ENCODE results near the gene MC5R.

MC5R gene

DNA sequence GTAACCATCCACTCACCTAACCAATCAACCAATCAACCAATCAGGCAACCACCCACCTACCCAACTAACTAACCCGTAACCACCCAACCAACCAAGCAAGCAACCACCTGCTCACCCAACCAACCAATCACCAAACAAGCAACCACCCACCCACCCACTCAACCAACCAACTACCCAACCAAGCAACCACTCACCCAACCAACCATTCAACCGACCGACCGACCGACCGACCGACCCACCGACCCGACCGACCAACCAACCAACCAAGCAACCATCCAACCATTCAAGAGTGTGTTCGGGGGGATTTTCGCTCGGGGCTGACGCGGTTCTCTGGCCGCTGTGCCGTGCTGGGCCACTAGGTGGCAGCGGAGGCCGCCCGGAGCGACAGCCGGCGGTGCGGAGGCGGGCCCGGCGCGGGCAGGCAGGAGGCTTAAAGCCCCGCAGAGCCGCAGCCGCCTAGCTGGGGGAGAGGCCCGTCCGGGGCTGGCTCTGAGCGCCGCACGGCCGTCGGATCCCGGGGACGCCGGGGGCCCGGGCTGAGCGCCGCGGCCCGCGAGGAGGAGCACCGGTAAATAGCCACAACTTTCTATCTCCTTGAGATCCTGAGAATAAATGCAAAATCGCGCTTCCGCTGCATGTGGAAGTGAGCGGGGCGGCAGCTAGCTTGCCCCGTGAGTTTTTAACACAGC, at the start of gene MC5R:
TSS of gene MC5R (plus strand) at position 443 of the 689 bp plus-strand sequence. CDS start 1,617 bp downstream, outside the sequence.
- peak; percentile 39 for DNase-seq (ENCODE audit: low read depth)

GRCh38 chr18:13775058-13775457, 48.9 kb upstream of the MC5R start:
- DNase-seq (ENCODE audit: low read depth), result no peak

GRCh38 chr18:13791181-13791580, 32.8 kb upstream of the MC5R start:
- DNase-seq (ENCODE audit: low read depth), result no peak

- DNase-seq (ENCODE audit: low read depth), result no peak
Observed at GRCh38 chr18:13793819-13794218, 30.1 kb upstream of the MC5R start.

- no peak for DNase-seq (ENCODE audit: low read depth)
Observed at GRCh38 chr18:13796515-13796914, 27.4 kb upstream of the MC5R start.

DNA sequence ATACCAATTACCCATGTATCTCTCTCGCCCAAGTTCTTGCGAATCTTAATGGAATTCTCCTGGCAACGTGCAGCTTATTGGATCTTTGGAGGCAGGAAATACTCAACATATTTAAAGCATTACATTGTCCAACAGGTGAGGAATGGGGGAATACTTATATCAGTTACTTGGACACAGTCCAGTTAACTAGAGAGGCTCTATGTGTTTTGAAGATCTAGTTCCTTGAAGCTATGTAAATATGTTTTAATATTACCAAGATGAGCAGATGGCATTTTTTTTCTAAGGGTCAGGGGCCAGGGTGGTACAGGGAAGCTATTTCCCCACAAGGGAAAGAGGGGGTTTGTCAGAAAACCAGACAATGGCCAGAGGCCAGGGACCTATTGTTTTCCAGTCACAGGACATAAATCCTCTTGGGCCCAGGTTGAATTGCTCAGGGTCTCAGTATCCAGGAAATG, 26.8 kb upstream of the MC5R start:
- no peak for DNase-seq (ENCODE audit: low read depth)

- DNase-seq (ENCODE audit: low read depth), result no peak
Observed at GRCh38 chr18:13799396-13799795, 24.6 kb upstream of the MC5R start.

DNA sequence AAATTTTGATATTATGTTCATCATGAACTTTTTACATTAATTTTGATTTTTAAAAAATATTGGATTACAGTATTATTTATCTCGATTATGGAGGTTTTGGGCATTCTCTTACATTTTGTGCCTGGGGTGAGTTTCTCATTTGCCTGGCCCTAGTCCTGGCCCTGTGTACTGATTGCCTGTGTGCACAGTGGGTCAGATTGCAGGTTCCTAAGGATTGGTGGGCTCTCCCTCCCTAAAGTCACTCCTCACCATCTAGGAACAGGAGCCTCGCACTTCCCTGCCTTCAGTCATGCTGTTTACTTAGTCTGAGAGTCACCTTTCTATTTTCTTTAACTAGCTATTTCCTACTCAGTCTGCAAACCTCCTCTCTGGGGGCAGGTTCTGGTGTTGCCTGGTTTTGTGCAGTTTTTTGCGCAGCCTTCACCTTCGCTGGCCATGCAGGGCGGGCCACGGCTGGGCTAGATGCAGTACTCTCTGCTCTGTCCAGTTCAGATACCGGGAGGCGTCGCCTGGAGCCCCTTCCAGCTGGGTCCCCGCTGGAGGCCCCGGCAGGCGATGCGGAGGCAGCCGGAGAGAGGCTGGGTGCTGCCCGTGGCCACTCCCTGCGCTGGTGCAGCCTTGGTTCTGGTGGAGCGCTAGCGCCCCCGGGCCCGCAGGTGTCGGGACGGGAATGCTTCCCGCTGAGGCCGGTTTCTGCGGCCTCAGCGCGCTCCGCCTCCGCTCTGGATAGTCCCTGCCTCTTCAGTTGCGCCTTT, 23.3 kb upstream of the MC5R start:
- peak; percentile 25 for DNase-seq (ENCODE audit: low read depth)

DNA sequence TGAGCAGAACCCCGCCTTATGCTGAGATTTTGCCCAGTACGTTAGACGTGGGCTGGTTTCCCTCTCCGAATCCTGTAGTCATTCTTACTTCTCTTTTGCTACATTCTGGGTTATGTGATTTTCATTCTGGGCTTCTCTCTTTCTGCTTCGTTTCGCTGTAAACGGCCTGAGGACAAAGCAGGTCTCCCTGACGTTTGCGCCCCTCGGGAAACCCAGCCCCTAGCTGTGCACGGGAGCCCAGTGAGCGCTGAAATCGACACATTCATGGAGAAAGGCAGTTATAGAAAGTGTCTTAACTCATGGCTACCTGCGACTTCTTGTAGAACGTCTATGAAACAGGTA, 22.7 kb upstream of the MC5R start:
- DNase-seq (ENCODE audit: low read depth), result no peak

DNA sequence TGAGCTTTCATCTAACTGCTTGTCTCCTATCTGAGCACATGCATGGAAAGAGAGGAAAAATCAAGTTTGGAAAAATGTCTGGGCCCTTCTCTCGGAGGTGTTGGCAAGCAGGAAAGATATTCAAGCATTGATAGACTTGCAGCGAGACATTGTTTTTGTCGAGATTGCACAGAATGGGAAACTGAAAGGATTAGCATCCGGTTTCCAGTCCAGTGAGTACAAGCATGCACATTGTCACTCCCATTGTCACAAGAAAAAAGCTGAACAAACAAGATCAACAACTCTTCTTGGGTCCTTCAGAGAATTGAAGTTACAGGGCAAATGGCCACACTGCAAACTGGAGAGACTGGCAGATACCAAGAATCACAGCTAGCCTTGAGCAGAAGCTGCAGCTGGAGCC, 19.6 kb upstream of the MC5R start:
- DNase-seq (ENCODE audit: low read depth), result no peak

DNA sequence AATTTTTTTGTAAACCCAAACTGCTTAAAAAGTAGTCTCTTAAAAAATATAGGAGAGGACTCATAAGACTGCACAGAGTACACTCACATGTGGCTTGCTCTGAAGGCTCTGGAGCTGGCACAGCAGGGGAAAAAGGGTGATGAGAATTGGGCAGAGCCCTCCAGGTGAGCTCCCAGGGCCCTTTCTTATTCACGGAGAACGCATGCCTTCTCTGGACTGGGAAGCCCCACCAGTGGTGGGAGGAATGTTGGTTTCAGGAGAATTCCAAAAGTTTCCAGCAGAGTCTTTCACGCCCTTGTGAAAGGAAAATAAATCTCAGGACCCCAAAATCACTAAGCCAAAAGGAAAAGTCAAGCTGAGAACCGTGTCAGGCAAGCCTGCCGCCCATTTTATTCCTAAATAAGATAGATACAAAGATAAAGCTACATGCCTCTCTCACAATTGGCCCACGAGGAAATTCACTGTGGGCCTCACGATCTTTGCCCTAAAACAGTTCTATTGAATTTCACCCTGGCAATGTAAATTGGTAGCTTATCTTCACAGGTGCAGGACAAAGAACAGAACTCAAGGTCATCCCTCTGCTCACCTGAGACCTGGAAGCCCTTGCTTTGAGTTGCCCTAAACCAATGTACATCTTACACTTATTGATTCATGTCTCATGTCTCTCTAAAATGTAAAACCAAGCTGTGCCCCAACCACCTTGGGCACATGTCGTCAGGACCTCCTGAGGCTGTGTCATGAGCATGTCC, 15.5 kb upstream of the MC5R start:
- DNase-seq (ENCODE audit: low read depth), result no peak

DNA sequence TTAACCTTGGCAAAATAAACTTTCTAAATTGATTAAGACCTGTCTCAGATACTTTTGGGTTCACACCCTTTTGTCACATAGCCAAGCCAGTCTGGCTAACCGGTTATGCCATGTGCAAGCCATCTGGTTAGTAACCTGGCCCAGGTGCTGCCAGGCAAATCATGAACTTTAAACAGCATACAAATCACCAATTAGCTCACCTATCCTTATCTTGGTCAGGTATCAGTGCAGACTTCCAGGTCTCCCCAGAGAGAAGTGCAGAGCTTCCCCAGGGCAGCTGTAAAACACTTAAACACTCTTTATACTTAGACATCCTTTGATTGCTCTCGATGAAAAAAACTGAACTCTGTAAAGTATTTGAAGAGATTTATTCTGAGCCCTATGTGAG, 14.9 kb upstream of the MC5R start:
- DNase-seq (ENCODE audit: low read depth), result no peak

DNA sequence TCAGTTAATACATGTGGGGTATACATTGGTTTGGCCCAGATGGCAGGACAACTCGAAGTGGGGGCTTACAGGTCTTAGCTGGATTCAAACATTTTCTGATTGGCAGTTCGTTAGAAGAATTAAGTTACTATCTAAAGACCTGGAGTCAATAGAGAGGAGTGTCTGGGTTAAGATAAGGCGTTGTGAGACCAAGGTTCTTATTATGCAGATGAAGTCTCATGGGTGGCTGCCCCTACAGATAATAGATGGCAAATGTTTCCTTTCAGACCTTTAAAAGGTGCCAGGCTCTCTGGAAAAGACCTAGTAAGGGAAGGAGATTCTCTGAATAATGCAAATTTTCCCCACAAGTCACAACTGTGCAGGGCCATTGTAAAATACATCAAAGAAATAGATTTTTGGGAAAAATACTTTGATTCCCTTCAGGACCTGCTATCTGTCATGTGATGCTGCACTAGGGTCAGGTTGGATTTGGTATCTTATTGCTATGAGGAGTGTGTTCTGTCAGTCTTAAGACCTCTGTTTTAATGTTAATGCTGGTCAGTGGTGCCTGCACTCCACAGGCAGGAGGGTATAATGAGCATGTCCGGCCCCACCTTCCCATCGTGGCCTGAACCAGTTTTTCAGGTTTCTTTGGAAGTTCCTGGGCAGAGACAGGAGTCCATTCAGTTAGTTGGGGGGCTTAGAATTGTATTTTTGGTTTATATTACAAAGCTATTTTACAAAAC, 14.3 kb upstream of the MC5R start:
- no peak for DNase-seq (ENCODE audit: low read depth)

DNA sequence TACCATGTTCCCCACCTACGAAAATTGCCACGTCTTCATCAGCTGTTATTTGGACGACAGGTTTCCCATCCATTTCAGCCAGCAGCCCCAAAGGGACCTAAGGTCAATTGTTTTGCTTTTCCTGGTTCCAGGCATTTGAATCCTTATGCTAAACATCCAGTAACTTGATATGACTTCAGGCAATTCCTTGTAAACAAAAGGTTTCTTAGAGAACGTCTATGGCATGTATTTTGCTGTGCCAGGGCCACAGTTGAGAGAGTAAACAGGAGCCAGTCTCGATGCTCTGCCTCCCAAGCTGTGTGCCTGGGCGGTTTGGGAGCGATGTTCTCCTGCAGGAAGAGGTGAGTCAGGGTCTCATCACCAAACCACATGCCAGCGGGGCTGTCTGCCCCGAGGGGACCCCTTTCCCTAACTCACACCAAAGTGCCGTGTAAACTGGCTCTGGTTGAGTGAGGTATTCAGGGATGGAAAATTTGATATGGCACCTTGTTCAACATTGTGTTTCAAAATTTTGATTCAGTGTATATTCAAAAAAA, 12.9 kb upstream of the MC5R start:
- no peak for DNase-seq (ENCODE audit: low read depth)

GRCh38 chr18:13811993-13812392, 12.0 kb upstream of the MC5R start:
- DNase-seq (ENCODE audit: low read depth), result no peak

- peak; percentile 60 for DNase-seq (ENCODE audit: low read depth)
Observed at GRCh38 chr18:13813271-13813849, 10.6 kb upstream of the MC5R start.

- DNase-seq (ENCODE audit: low read depth), result no peak
Observed at GRCh38 chr18:13826209-13826608, 2.3 kb downstream of the MC5R start.

- DNase-seq (ENCODE audit: low read depth), result no peak
Observed at GRCh38 chr18:13831864-13832508, 8.0 kb downstream of the MC5R start.

- no peak for DNase-seq (ENCODE audit: low read depth)
Observed at GRCh38 chr18:13834496-13835015, 10.6 kb downstream of the MC5R start.

- no peak for DNase-seq (ENCODE audit: low read depth)
Observed at GRCh38 chr18:13835202-13835601, 11.3 kb downstream of the MC5R start.

DNA sequence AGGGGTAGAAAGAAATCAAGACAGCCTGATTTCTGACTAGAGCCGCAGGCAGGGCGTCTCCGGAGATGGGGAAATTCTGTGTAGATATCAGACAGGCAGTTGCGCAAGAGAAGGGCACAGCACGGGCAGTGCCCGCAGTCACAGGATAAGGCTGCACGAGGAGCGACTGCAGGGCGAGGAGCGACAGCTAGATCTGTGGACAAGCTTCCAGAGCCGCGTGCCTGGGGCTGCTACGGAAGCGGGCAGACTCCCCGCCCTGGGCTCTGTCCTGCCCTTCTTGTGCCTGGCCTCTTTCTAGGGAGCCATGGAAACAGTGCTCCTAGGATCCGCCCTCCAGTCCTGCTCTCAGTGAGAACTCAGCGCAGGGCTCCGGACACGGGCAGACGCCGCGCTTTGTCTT, 12.6 kb downstream of the MC5R start:
- DNase-seq (ENCODE audit: low read depth), result no peak

Measured in EH (cell line).